BJ (cell line): ENCODE results near the gene PLOD1. TPM values are rescaled to one million over a fixed set of nuclear protein-coding genes. Genes with fewer than 3 reads are reported as not detected.

Experiments used
- CTCF ChIA-PET: fragments of 350-600 bp; formaldehyde crosslinking; extraction: SDS; loops from one replicate; lab custom pipeline; 2021; ENCODE audit warnings: antibody characterized with exemption, inconsistent platforms; lab: Yijun Ruan, JAX
- POLR2A ChIA-PET: fragments of 300-600 bp; sonication (Branson Sonifier 250); formaldehyde crosslinking; extraction: SDS; loops from one replicate; lab custom pipeline; 2021; ENCODE audit warnings: antibody characterized with exemption; lab: Charles Lee
- DNase-seq: peaks from one replicate; pipeline ENCODE4 v3.0.0-alpha.2; 2011; ENCODE audit warnings: low read depth
- H3K27me3 ChIP-seq: 2 replicates; pipeline ENCODE4 v1.6.0; 2011; ENCODE audit warnings: low read length; ENCODE audit not compliant: control insufficient read depth, insufficient read depth
- H3K36me3 ChIP-seq: 2 replicates; pipeline ENCODE4 v1.5.1; 2011; ENCODE audit warnings: low read length; ENCODE audit not compliant: control insufficient read depth, insufficient read depth
- H3K4me3 ChIP-seq: 2 replicates; pipeline ENCODE4 v1.5.1; 2011; ENCODE audit warnings: low read depth, mild to moderate bottlenecking, control low read depth, low read length
- CTCF ChIP-seq: IDR thresholded peaks from 2 replicates; pipeline ENCODE4 v1.5.1; 2011; ENCODE audit warnings: low read depth, mild to moderate bottlenecking, control low read depth, inconsistent platforms, low read length, moderate library complexity; ENCODE audit not compliant: insufficient read depth
- polyA plus RNA-seq: library from polyadenylated mRNA; depleted of rRNA; stranded (reverse); fragments of >200 nt; gene quantifications from 2 replicates; pipeline ENCODE4 v1.2.3, GENCODE V29; 2011

The PLOD1 gene
- polyA plus RNA-seq, 1 experiment = 851 TPM

DNA sequence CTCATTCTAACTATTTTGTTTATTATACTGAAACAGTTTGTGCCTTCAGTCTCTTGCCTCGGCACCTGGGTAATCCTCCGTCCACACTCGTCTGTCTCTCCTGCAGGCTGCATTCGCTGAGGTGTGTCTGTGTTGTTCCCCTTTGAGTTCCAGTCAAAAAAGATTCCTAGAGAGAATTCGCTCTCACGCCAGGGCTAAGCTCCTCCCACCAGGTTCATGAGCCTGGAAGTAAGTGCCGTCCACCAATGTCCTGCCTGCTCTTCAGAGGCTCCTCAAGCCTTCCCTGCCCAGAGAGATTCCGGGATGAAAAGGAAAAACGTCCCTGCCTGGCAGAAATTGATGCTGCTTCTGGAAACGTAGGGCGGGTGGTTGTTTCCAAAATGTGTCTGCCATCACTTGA is 21.2 kb upstream of the PLOD1 start:
- no peak for TF ChIP-seq CTCF
- CTCF ChIA-PET = no interaction called here
- no peak for DNase-seq
- H3K4me3 ChIP-seq = no peak overlapping the region
- no peaks in the 10 kb centered on the region for H3K27me3 ChIP-seq
- peaks cover 5% of the 10 kb centered on the region; the same call in 1 of the 2 replicates for H3K36me3 ChIP-seq
- POLR2A ChIA-PET = no interaction called here

DNA sequence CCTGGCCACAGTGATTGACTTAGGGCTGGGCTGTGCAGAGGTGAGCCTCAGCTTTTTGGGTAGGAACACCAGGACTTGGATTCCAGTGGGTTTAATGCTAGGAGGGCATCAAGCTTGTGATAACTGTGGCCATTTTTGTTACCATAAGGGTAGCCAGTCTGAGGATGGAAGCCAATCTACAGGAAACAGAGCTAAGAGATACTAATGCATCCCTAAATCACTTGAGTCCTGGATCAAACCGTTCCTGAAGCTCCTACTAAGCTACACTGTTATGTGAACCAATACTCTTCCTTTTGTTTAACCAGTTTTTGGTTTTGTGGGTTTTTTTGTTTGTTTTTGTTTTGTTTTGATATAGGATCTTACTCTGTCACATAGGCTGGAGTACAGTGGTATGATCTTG is 20.5 kb upstream of the PLOD1 start:
- Histone ChIP-seq H3K27me3 (no peaks in the 10 kb centered on the region), H3K4me3 (no peak overlapping the region), H3K36me3 (peaks cover 5% of the 10 kb centered on the region; the same call in 1 of the 2 replicates)
- DNase-seq = no peak
- TF ChIP-seq CTCF = no peak
- POLR2A ChIA-PET = no interaction called here
- CTCF ChIA-PET = no interaction called here

DNA sequence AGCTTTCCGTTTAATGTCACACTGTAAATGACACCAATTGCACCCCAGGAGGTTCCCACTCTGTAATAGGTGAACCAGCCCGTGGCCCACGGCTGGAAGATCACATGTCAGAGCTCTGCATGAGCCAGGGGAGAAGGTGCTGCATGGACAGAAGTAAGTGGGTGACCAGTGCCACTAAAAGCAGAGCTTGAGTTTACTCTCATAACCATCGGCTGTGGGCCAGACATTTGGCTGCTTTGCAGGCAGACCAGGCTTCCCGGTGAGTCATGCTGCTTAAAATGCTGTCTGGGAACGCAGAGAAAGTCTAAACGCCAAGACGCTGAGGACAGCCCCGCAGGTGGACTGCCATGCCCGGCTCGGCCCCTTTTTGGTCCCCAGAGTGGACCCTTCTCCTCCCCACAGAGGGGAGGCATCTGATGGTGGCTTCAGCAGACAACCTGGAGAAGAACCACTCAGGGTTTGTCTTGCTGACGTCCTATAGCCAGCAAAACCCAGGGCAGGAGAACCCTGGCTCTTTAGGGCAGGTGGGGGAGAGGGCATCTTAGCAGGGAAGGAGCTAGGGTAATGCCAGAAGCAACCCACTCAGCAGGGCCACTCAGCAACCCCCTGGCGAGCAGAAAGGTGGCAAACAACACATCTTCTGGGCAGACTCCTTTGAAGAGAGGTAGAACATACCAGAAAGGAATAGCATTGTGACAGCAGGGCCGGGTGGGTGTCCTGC is 15.6 kb upstream of the PLOD1 start:
- ChIA-PET CTCF (interaction anchor here (0.7 to 1.2 kb wide), 4 partner anchors 9 to 81 kb away, joined by 3 read pairs; no protein-coding TSS in a partner anchor), POLR2A (interaction anchor here (1.0 to 1.2 kb wide), 3 partner anchors 9 to 11 kb away, joined by 3 to 6 read pairs (median 5); no protein-coding TSS in a partner anchor)
- no peaks in the 10 kb centered on the region for H3K27me3 ChIP-seq
- no peak overlapping the region for H3K4me3 ChIP-seq
- peaks cover 19% of the 10 kb centered on the region for H3K36me3 ChIP-seq
- TF ChIP-seq CTCF = no peak
- peak; percentile 51 for DNase-seq

DNA sequence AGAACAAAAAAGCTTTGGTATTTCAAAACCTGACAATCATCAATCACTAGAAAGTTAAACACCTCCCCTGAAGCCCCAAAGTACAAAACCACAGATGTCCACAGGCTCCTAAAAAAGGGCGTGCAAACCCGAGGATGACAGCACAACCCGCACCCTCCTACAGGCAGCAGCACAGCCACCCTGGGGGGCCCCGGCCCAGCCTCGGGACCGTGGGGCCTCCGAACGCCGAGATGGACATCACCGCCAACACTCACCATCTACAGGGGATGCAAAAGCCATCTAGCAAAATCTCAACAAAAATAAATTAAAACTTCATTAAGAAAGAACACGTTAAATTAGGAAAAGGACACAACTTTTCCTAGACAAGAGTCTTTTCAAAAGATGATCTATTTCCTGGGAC is 14.9 kb upstream of the PLOD1 start:
- TF ChIP-seq CTCF = no peak
- Histone ChIP-seq H3K4me3 (no peak overlapping the region), H3K27me3 (no peaks in the 10 kb centered on the region), H3K36me3 (peaks cover 20% of the 10 kb centered on the region)
- CTCF ChIA-PET = no interaction called here
- DNase-seq = no peak
- POLR2A ChIA-PET = no interaction called here

GRCh38 chr1:11920239-11920903 is 14.1 kb upstream of the PLOD1 start:
- H3K27me3 ChIP-seq = no peaks in the 10 kb centered on the region
- CTCF ChIA-PET = no interaction called here
- DNase-seq = no peak
- POLR2A ChIA-PET = interaction anchor here (0.7 kb wide), 1 partner anchor 13 kb away, joined by 4 read pairs; no protein-coding TSS in a partner anchor
- H3K36me3 ChIP-seq = peaks cover 21% of the 10 kb centered on the region
- TF ChIP-seq CTCF = no peak
- no peak overlapping the region for H3K4me3 ChIP-seq
